Uterus (tissue), 4 donors: ENCODE measurements around the gene CNTNAP5. TPM values are rescaled to one million over a fixed set of nuclear protein-coding genes. Genes with fewer than 3 reads are reported as not detected.

Source experiments
- DNase-seq, 2 donors: peaks; one replicate each; pipeline ENCODE4 v3.0.0-alpha.2; 2019 to 2020
- H3K27ac ChIP-seq, 2 donors: fragments of 200-600 bp; sonication (generic); 1 replicate in 1 of 2; 2 replicates in 1 of 2; pipeline ENCODE4 v1.5.1; 2016 to 2018
- H3K27me3 ChIP-seq, 2 donors: fragments of 200-600 bp; sonication (generic); one replicate each; pipeline ENCODE4 v1.5.1; 2018 to 2019; ENCODE audit warnings: control low read depth in 1 of 2
- H3K36me3 ChIP-seq, 2 donors: fragments of 200-600 bp; sonication (generic); one replicate each; pipeline ENCODE4 v1.5.1; 2019; ENCODE audit warnings: control low read depth in 1 of 2
- H3K4me1 ChIP-seq, 2 donors: fragments of 200-600 bp; sonication (generic); one replicate each; pipeline ENCODE4 v1.5.1; 2018 to 2019; ENCODE audit warnings: control low read depth in 1 of 2
- H3K4me3 ChIP-seq, 2 donors: fragments of 200-600 bp; sonication (generic); 1 replicate in 1 of 2; 2 replicates in 1 of 2; pipeline ENCODE4 v1.5.1; 2018 to 2019; ENCODE audit warnings: mild to moderate bottlenecking in 1 of 2
- H3K9me3 ChIP-seq, 2 donors: fragments of 200-600 bp; sonication (generic); one replicate each; pipeline ENCODE4 v1.5.1; 2019; ENCODE audit warnings: control low read depth in 1 of 2
- POLR2A ChIP-seq, 2 donors: fragments of 450-650 bp; IDR thresholded peaks; one replicate each; pipeline ENCODE4 v1.6.1; 2016; ENCODE audit warnings: antibody characterized with exemption in 2 of 2, mild to moderate bottlenecking in 1 of 2, moderate library complexity in 1 of 2
- intact Hi-C: fragments of 100-400 bp; cut with DNase I; formaldehyde crosslinking; loops from one replicate; pipeline ENCODE4 v1.15.1; 2023; ENCODE audit warnings: low total_unique reads
- total RNA-seq, 4 donors: library from RNA; depleted of rRNA in 3 of 4; stranded (reverse); fragments of >200 nt in 3 of 4; gene quantifications; one replicate each; pipeline versions ENCODE4 v1.1.0 to v1.2.4, GENCODE V29; 2014 to 2023
- TF ChIP-seq, protein P1 (sequence below), 4 experiments: fragments of 200-600 bp in 2 of 4; fragments of 450-650 bp in 2 of 4; sonication (generic) in 2 of 4; IDR thresholded peaks; one replicate each; pipeline ENCODE4 v1.5.1; 2016 to 2019; ENCODE audit warnings: antibody characterized with exemption in 4 of 4, mild to moderate bottlenecking in 2 of 4, moderate library complexity in 1 of 4
- donor health status: DM: yes; HTN: yes; CAD: no.

Gene CNTNAP5
- total RNA-seq, 4 donors from 2014 or later: 1.4 TPM; not detected in 3

DNA sequence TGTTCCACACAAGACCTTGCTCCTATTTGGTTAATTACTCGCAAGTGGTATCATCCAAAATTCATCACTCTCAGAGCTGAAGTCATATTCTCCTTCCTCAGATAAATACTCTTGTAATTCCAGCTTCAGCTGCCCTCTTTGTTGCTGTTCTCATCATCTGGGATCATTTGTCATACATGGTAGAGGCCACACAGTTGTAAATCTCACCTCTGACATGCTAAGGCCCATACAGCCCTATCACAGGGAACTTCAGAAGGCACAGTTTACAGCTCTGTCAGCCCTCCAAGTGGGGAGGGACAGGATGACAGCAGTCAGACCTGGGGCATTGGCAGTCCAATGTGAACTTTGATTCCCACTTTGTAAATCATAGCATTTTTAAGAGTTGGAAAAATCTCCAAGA lies 399.0 kb downstream of the CNTNAP5 start:
- TF ChIP-seq, protein P1, sequence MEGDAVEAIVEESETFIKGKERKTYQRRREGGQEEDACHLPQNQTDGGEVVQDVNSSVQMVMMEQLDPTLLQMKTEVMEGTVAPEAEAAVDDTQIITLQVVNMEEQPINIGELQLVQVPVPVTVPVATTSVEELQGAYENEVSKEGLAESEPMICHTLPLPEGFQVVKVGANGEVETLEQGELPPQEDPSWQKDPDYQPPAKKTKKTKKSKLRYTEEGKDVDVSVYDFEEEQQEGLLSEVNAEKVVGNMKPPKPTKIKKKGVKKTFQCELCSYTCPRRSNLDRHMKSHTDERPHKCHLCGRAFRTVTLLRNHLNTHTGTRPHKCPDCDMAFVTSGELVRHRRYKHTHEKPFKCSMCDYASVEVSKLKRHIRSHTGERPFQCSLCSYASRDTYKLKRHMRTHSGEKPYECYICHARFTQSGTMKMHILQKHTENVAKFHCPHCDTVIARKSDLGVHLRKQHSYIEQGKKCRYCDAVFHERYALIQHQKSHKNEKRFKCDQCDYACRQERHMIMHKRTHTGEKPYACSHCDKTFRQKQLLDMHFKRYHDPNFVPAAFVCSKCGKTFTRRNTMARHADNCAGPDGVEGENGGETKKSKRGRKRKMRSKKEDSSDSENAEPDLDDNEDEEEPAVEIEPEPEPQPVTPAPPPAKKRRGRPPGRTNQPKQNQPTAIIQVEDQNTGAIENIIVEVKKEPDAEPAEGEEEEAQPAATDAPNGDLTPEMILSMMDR (IDR thresholded peaks at IDR 0.05): no peak
- TF ChIP-seq POLR2A (IDR thresholded peaks at IDR 0.05): no peak
- Histone ChIP-seq H3K9me3 (no peaks in the 10 kb centered on the region), H3K36me3 (no peaks in the 10 kb centered on the region), H3K27ac (no peak overlapping the region), H3K4me3 (no peak overlapping the region), H3K27me3 (no peaks in the 10 kb centered on the region), H3K4me1 (no peaks in the 10 kb centered on the region)
- intact Hi-C loops: no loop called here
- DNase-seq: no peak

DNA sequence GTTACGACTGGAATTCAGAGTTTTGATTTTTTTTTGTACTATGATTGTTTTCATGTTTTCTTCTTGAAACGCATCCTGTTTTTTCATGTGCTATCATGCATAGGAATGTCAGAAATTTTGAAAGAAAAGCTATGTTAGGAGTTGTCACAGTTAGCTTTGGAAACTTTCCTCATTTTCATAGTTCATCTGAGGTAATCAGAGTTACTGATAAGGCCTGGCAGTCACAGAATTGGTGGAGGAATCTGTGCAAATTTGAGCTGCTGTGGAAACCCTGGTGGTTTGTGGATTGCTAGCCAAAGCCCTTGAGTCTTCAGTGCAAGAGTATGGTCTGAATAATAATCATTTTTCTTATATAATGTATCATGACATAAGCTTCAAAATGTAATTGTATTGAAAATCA lies 401.0 kb downstream of the CNTNAP5 start:
- Histone ChIP-seq H3K4me3 (no peak overlapping the region), H3K4me1 (no peaks in the 10 kb centered on the region), H3K27ac (no peak overlapping the region), H3K27me3 (no peaks in the 10 kb centered on the region), H3K36me3 (no peaks in the 10 kb centered on the region), H3K9me3 (no peaks in the 10 kb centered on the region)
- DNase-seq: no peak
- TF ChIP-seq, protein P1 (IDR thresholded peaks at IDR 0.05): no peak
- TF ChIP-seq POLR2A (IDR thresholded peaks at IDR 0.05): no peak
- intact Hi-C loops: no loop called here

DNA sequence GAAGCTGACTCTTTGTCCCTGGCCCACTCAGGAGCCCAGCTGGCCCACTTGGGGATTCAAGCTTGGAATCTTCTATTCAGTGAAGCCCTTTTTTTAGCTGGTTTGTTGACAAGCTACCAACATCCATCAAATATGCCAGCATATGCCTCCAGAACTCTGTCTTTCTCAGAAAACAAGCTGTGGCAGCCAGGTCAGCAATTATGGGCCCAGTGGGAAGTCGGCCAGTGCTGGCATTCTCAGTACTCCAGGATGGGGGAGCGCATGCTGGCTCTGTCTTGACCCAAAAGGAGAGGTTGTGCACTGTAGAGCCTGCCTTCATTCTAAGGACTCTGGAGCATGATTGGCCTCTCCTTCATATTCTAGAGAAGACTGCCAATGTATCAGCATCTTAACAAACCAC lies 401.5 kb downstream of the CNTNAP5 start:
- no peak overlapping the region for H3K27ac ChIP-seq
- no peak for TF ChIP-seq POLR2A (IDR thresholded peaks at IDR 0.05)
- TF ChIP-seq, protein P1 (IDR thresholded peaks at IDR 0.05): no peak
- no peaks in the 10 kb centered on the region for H3K4me1 ChIP-seq
- DNase-seq: no peak
- no peak overlapping the region for H3K4me3 ChIP-seq
- no peaks in the 10 kb centered on the region for H3K36me3 ChIP-seq
- H3K9me3 ChIP-seq: no peaks in the 10 kb centered on the region
- no peaks in the 10 kb centered on the region for H3K27me3 ChIP-seq
- intact Hi-C loops: no loop called here

DNA sequence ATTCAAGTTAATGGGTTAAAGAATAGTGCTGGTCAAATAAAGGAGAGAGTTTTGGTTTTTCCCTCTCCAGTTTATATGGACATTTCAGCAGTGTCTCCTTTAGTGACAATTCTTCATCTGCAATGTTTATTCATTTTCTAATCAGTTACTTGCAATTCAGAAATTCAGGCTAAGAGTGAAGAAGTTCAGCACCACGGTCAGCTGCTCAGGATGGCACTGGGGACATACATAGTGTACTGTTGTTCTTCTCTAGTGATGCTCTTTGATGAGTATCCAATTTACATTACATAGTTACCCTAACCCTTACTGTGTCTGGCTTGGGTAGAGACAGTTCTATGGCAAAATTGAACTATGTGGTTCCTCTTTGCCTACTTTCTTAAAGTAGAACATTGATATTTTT lies 412.7 kb downstream of the CNTNAP5 start:
- TF ChIP-seq, protein P1 (IDR thresholded peaks at IDR 0.05): no peak
- no peak for TF ChIP-seq POLR2A (IDR thresholded peaks at IDR 0.05)
- Histone ChIP-seq H3K4me3 (no peak overlapping the region), H3K36me3 (no peaks in the 10 kb centered on the region), H3K27ac (no peak overlapping the region), H3K27me3 (no peaks in the 10 kb centered on the region), H3K9me3 (no peaks in the 10 kb centered on the region), H3K4me1 (no peaks in the 10 kb centered on the region)
- intact Hi-C loops: no loop called here
- DNase-seq: no peak

DNA sequence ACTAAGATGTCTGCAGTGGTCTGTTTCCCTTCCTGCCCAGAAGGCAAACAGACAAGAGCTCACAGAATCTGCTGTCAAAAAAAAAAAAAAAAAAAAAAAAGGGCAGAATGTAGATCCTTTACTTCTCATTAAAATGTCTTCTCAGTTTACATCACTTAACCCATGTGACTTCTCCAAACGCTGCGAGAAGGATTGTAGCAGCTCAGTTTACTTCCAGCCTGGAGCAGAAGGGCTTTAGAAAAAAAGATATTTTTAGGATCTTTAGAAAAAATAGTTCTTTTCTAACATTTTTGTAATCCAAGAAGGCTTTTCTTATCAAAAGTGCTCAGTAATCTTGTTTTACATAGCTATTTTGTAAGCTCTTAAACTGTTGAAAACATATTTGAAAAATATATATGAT lies 425.4 kb downstream of the CNTNAP5 start:
- no peaks in the 10 kb centered on the region for H3K27me3 ChIP-seq
- no peak for DNase-seq
- intact Hi-C loops: no loop called here
- no peaks in the 10 kb centered on the region for H3K36me3 ChIP-seq
- H3K4me3 ChIP-seq: no peak overlapping the region
- no peak for TF ChIP-seq POLR2A (IDR thresholded peaks at IDR 0.05)
- TF ChIP-seq, protein P1 (IDR thresholded peaks at IDR 0.05): no peak
- no peaks in the 10 kb centered on the region for H3K4me1 ChIP-seq
- H3K27ac ChIP-seq: no peak overlapping the region
- H3K9me3 ChIP-seq: no peaks in the 10 kb centered on the region
